Measurements from ENCODE around the gene CABYR.

CABYR gene

GRCh38 chr18:24190590-24190989, 51.7 kb downstream of the CABYR start:
- DNase-seq (ENCODE audit: low spot score), result no peak

GRCh38 chr18:24195296-24196053, 56.6 kb downstream of the CABYR start:
- DNase-seq (ENCODE audit: low spot score), result no peak

- no peak for DNase-seq (ENCODE audit: low spot score)
Observed at GRCh38 chr18:24196764-24197163, 57.9 kb downstream of the CABYR start.

- no peak for DNase-seq (ENCODE audit: low spot score)
Observed at GRCh38 chr18:24197412-24197811, 58.5 kb downstream of the CABYR start.

- DNase-seq (ENCODE audit: low spot score), result no peak
Observed at GRCh38 chr18:24198461-24198860, 59.6 kb downstream of the CABYR start.

GRCh38 chr18:24199372-24199962, 60.6 kb downstream of the CABYR start:
- no peak for DNase-seq (ENCODE audit: low spot score)

- DNase-seq (ENCODE audit: low spot score), result no peak
Observed at GRCh38 chr18:24200494-24201290, 61.8 kb downstream of the CABYR start.

- no peak for DNase-seq (ENCODE audit: low spot score)
Observed at GRCh38 chr18:24201699-24202687, 63.1 kb downstream of the CABYR start.

- no peak for DNase-seq (ENCODE audit: low spot score)
Observed at GRCh38 chr18:24204904-24205303, 66.0 kb downstream of the CABYR start.

GRCh38 chr18:24208270-24209035, 69.6 kb downstream of the CABYR start:
- no peak for DNase-seq (ENCODE audit: low spot score)

- no peak for DNase-seq (ENCODE audit: low spot score)
Observed at GRCh38 chr18:24209558-24209957, 70.7 kb downstream of the CABYR start.
